CD8-positive, alpha-beta memory T cell (primary cell): ENCODE data around the gene CATSPER1. TPM values are rescaled to one million over a fixed set of nuclear protein-coding genes. Genes with fewer than 3 reads are reported as not detected.
"Not testable (repeated sequence)": the region's sequence is repeated elsewhere in the genome, so short reads cannot be mapped to it uniquely, and the experiment has no call there.

Source experiments
- CTCF ChIA-PET: fragments of 350-600 bp; sonication (Branson Sonifier 250); formaldehyde crosslinking; loops from one replicate; lab custom pipeline; 2021; ENCODE audit warnings: antibody characterized with exemption; lab: Charles Lee
- POLR2A ChIA-PET: fragments of 350-600 bp; sonication (Branson Sonifier 250); formaldehyde crosslinking; loops from one replicate; lab custom pipeline; 2021; ENCODE audit warnings: antibody characterized with exemption; lab: Charles Lee
- DNase-seq, 5 donors: peaks; one replicate each; pipeline versions ENCODE4 v3.0.0 to v3.0.0-alpha.2; 2020 to 2022; ENCODE audit warnings: mixed read lengths in 1 of 5
- H3K27ac ChIP-seq: one replicate; pipeline ENCODE4 v1.7.0; 2013; ENCODE audit warnings: low read depth, mild to moderate bottlenecking, low read length, moderate library complexity
- H3K27me3 ChIP-seq: 2 replicates; pipeline ENCODE4 v1.7.0; 2013; ENCODE audit warnings: low read length, mild to moderate bottlenecking; ENCODE audit not compliant: insufficient read depth, poor library complexity, severe bottlenecking
- H3K36me3 ChIP-seq: 2 replicates; pipeline ENCODE4 v1.7.0; 2013; ENCODE audit warnings: mild to moderate bottlenecking, low read length, moderate library complexity; ENCODE audit not compliant: insufficient read depth
- H3K4me1 ChIP-seq: 2 replicates; pipeline ENCODE4 v1.7.0; 2013; ENCODE audit warnings: mild to moderate bottlenecking, low read length, moderate library complexity; ENCODE audit not compliant: insufficient read depth
- H3K4me3 ChIP-seq: 2 replicates; pipeline ENCODE4 v1.7.0; 2013; ENCODE audit warnings: mild to moderate bottlenecking, low read length
- H3K9me3 ChIP-seq: 2 replicates; pipeline ENCODE4 v1.7.0; 2013; ENCODE audit warnings: mild to moderate bottlenecking, low read length
- H3K27ac Mint-ChIP-seq, 8 donors: one replicate each; pipeline ENCODE4 v1.8.0; 2020 to 2021; ENCODE audit warnings: mixed read lengths in 8 of 8, mild to moderate bottlenecking in 6 of 8, inconsistent platforms in 3 of 8, moderate library complexity in 3 of 8
- H3K27me3 Mint-ChIP-seq, 2 donors: one replicate each; pipeline ENCODE4 v1.8.0; 2020 to 2021; ENCODE audit warnings: mixed read lengths in 2 of 2, mild to moderate bottlenecking in 1 of 2, moderate library complexity in 1 of 2
- H3K36me3 Mint-ChIP-seq, 3 donors: one replicate each; pipeline ENCODE4 v1.8.0; 2020 to 2021; ENCODE audit warnings: mixed read lengths in 3 of 3, inconsistent platforms in 1 of 3, mild to moderate bottlenecking in 1 of 3
- H3K4me1 Mint-ChIP-seq, 3 donors: one replicate each; pipeline ENCODE4 v1.8.0; 2020 to 2021; ENCODE audit warnings: mixed read lengths in 3 of 3, inconsistent platforms in 1 of 3, mild to moderate bottlenecking in 1 of 3
- H3K4me3 Mint-ChIP-seq, 7 donors: one replicate each; pipeline ENCODE4 v1.8.0; 2020 to 2021; ENCODE audit warnings: mixed read lengths in 7 of 7, mild to moderate bottlenecking in 6 of 7, moderate library complexity in 4 of 7, inconsistent platforms in 2 of 7
- H3K9me3 Mint-ChIP-seq, 5 donors: one replicate each; pipeline ENCODE4 v1.8.0; 2020 to 2022; ENCODE audit warnings: mixed read lengths in 5 of 5, mild to moderate bottlenecking in 3 of 5, moderate library complexity in 2 of 5, inconsistent platforms in 1 of 5
- polyA plus RNA-seq: library from polyadenylated mRNA; unstranded; fragments of 300-500 nt; fragmentation: Illumina TruSeq; gene quantifications from one replicate; pipeline ENCODE4 v1.2.3, GENCODE V29; 2021
- total RNA-seq, 2 experiments: library from RNA; stranded (reverse); gene quantifications; one replicate each; pipeline ENCODE4 v1.2.3, GENCODE V29; 2021

The CATSPER1 gene
- total and polyA plus RNA-seq, 3 experiments from 2014 or later, result not detected

GRCh38 chr11:66035653-66036333 lies 9.5 kb upstream of the CATSPER1 start:
- no peak overlapping the region for H3K4me3 Mint-ChIP-seq
- Histone ChIP-seq H3K36me3 (no peaks in the 10 kb centered on the region), H3K9me3 (no peaks in the 10 kb centered on the region), H3K4me3 (no peak overlapping the region), H3K4me1 (no peaks in the 10 kb centered on the region), H3K27ac (no peak overlapping the region), H3K27me3 (no peaks in the 10 kb centered on the region)
- no peaks in the 10 kb centered on the region for H3K9me3 Mint-ChIP-seq
- H3K27ac Mint-ChIP-seq, result peak overlapping the region in 1 of 8 donors; percentile 43
- no peaks in the 10 kb centered on the region for H3K36me3 Mint-ChIP-seq
- H3K4me1 Mint-ChIP-seq, result no peaks in the 10 kb centered on the region
- no peak for DNase-seq
- H3K27me3 Mint-ChIP-seq, result peaks cover 11% of the 10 kb centered on the region in 2 donors
- ChIA-PET CTCF (interaction anchor here (2.5 to 2.6 kb wide), 2 partner anchors 9 to 13 kb away, joined by 8 to 9 read pairs; no protein-coding TSS in a partner anchor), POLR2A (no interaction called here)

- CTCF ChIA-PET, result no interaction called here
- H3K27ac Mint-ChIP-seq, result no peak overlapping the region
- POLR2A ChIA-PET, result interaction anchor here (0.7 kb wide), 1 partner anchor 11 kb away, joined by 7 read pairs; no protein-coding TSS in a partner anchor
Observed at GRCh38 chr11:66032957-66033735, 6.9 kb upstream of the CATSPER1 start.

GRCh38 chr11:66023186-66023440 lies 3.2 kb downstream of the CATSPER1 start:
- H3K36me3 Mint-ChIP-seq, H3K4me1 ChIP-seq, H3K4me3 Mint-ChIP-seq, H3K9me3 Mint-ChIP-seq, H3K36me3 ChIP-seq, H3K9me3 ChIP-seq, H3K27ac ChIP-seq, H3K27me3 ChIP-seq, POLR2A ChIA-PET, H3K4me3 ChIP-seq, DNase-seq, H3K4me1 Mint-ChIP-seq, H3K27me3 Mint-ChIP-seq, H3K27ac Mint-ChIP-seq: not testable (repeated sequence)
- CTCF ChIA-PET, result interaction anchor here (1.2 to 2.2 kb wide), 18 partner anchors 7 to 435 kb away, joined by 3 to 22 read pairs (median 5); partner anchors contain the start of genes CCDC85B, CST6, FIBP and KAT5

More at GRCh38 chr11:66032957-66033735, 6.9 kb upstream of the CATSPER1 start:
- Mint-ChIP-seq H3K4me1 (no peaks in the 10 kb centered on the region), H3K36me3 (no peaks in the 10 kb centered on the region), H3K9me3 (no peaks in the 10 kb centered on the region), H3K27me3 (peaks cover 3 to 8% of the 10 kb centered on the region in 2 donors), H3K4me3 (no peak overlapping the region)
- Histone ChIP-seq H3K9me3 (no peaks in the 10 kb centered on the region), H3K27ac (no peak overlapping the region), H3K27me3 (no peaks in the 10 kb centered on the region), H3K4me1 (no peaks in the 10 kb centered on the region), H3K4me3 (no peak overlapping the region), H3K36me3 (no peaks in the 10 kb centered on the region)
- no peak for DNase-seq

- CTCF ChIA-PET, result interaction anchor here (0.6 to 2.2 kb wide), 31 partner anchors 8 to 434 kb away, joined by 3 to 22 read pairs (median 4); partner anchors contain the start of genes BANF1, CCDC85B, CST6 and FIBP
- Histone ChIP-seq H3K4me3 (no peak overlapping the region), H3K36me3 (no peaks in the 10 kb centered on the region), H3K4me1 (peaks cover 7% of the 10 kb centered on the region), H3K9me3 (no peaks in the 10 kb centered on the region), H3K27me3 (no peaks in the 10 kb centered on the region), H3K27ac (no peak overlapping the region)
- Mint-ChIP-seq H3K27ac (no peak overlapping the region), H3K36me3 (no peaks in the 10 kb centered on the region), H3K4me3 (peak overlapping the region in 5 of 7 donors; percentile 27 to 51 (median 28)), H3K4me1 (peaks cover 5 to 9% (median 6%) of the 10 kb centered on the region in 3 donors), H3K27me3 (peaks cover 3 to 8% of the 10 kb centered on the region in 2 donors), H3K9me3 (no peaks in the 10 kb centered on the region)
- peak; percentile 63 to 80 (median 71) for DNase-seq
- POLR2A ChIA-PET, result interaction anchor here (0.6 to 1.1 kb wide), 3 partner anchors 11 to 311 kb away, joined by 3 to 17 read pairs (median 7); no protein-coding TSS in a partner anchor
Observed at GRCh38 chr11:66022401-66023185, 3.7 kb downstream of the CATSPER1 start.

- no peak overlapping the region for H3K27ac Mint-ChIP-seq
- H3K27ac ChIP-seq, result no peak overlapping the region
- peaks cover 2 to 8% of the 10 kb centered on the region in 2 donors for H3K27me3 Mint-ChIP-seq
- H3K4me3 Mint-ChIP-seq, result no peak overlapping the region
- peaks cover 5 to 9% (median 6%) of the 10 kb centered on the region in 3 donors for H3K4me1 Mint-ChIP-seq
- H3K36me3 Mint-ChIP-seq, result no peaks in the 10 kb centered on the region
- DNase-seq, result no peak
- no peaks in the 10 kb centered on the region for H3K36me3 ChIP-seq
- peaks cover 7% of the 10 kb centered on the region for H3K4me1 ChIP-seq
- no peaks in the 10 kb centered on the region for H3K27me3 ChIP-seq
- ChIA-PET CTCF (no interaction called here), POLR2A (no interaction called here)
- H3K9me3 Mint-ChIP-seq, result no peaks in the 10 kb centered on the region
- no peak overlapping the region for H3K4me3 ChIP-seq
- H3K9me3 ChIP-seq, result no peaks in the 10 kb centered on the region
Observed at GRCh38 chr11:66020618-66021357, 5.5 kb downstream of the CATSPER1 start.

GRCh38 chr11:66020212-66020611 lies 6.1 kb downstream of the CATSPER1 start:
- Mint-ChIP-seq H3K27ac (no peak overlapping the region), H3K4me1 (peaks cover 5 to 9% (median 6%) of the 10 kb centered on the region in 3 donors), H3K36me3 (no peaks in the 10 kb centered on the region), H3K9me3 (no peaks in the 10 kb centered on the region), H3K27me3 (peaks cover under 1 to 8% of the 10 kb centered on the region in 2 donors), H3K4me3 (no peak overlapping the region)
- H3K27ac ChIP-seq, result no peak overlapping the region
- H3K4me3 ChIP-seq, result no peak overlapping the region
- H3K9me3 ChIP-seq, result no peaks in the 10 kb centered on the region
- H3K4me1 ChIP-seq, result peaks cover 7% of the 10 kb centered on the region
- no peaks in the 10 kb centered on the region for H3K27me3 ChIP-seq
- no peaks in the 10 kb centered on the region for H3K36me3 ChIP-seq
- DNase-seq, result no peak
- ChIA-PET CTCF (no interaction called here), POLR2A (no interaction called here)

- H3K4me1 ChIP-seq, result peaks cover 2% of the 10 kb centered on the region
- ChIA-PET CTCF (no interaction called here), POLR2A (no interaction called here)
Observed at GRCh38 chr11:66017321-66017720, 9.0 kb downstream of the CATSPER1 start.

More at GRCh38 chr11:66017321-66017720, 9.0 kb downstream of the CATSPER1 start:
- no peak for DNase-seq
- H3K36me3 ChIP-seq, result no peaks in the 10 kb centered on the region
- peaks cover 8% of the 10 kb centered on the region for H3K27me3 ChIP-seq
- peaks cover 0 to 4% (median under 1%) of the 10 kb centered on the region in 3 donors for H3K4me1 Mint-ChIP-seq
- H3K9me3 ChIP-seq, result no peaks in the 10 kb centered on the region
- H3K27me3 Mint-ChIP-seq, result peaks cover 11 to 15% of the 10 kb centered on the region in 2 donors
- no peak overlapping the region for H3K4me3 Mint-ChIP-seq
- H3K27ac Mint-ChIP-seq, result no peak overlapping the region
- no peak overlapping the region for H3K27ac ChIP-seq
- no peaks in the 10 kb centered on the region for H3K9me3 Mint-ChIP-seq
- no peaks in the 10 kb centered on the region for H3K36me3 Mint-ChIP-seq
- no peak overlapping the region for H3K4me3 ChIP-seq
